ENCODE data around the gene BRD4. TPM values are rescaled to one million over a fixed set of nuclear protein-coding genes. Genes with fewer than 3 reads are reported as not detected.

BRD4 gene
- total and polyA plus RNA-seq, 2 donors (not counting 3 experiments of a cell fraction or from before 2014, with no cell fraction given), result 14.9 to 125 TPM

DNA sequence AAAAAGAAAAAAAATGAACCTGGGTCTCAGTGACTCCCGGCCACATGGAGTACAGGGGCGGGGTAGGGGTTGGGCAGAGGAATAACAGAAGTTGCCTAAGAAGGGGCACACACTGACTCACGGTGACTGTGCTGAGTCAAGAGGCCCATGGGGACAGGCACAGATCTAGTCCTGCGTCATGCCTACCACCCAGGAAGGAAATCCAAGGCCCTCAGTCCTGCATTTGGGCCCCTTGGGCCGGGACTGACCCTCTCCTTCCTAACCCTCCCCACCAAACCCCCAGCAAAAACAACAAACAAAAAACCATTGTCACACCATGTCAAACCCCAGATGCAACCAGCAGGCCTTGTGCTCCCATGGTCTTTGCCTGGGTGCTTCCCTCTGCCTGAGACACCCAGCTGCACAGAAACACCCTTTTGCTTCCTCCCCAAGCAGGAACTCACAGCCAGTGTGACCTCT is 122.0 kb downstream of the BRD4 start:
- BruUV-seq (replicated peaks), result no TSS peak

More for the DNA sequence above, 122.0 kb downstream of the BRD4 start:
- Histone ChIP-seq H3K4me1 (ENCODE audit: control insufficient read depth, extremely low read depth, insufficient read depth, low read length) (no peaks in the 10 kb centered on the region), H3K9ac (replicated peaks; ENCODE audit: extremely low read depth, insufficient read depth, low read length) (no peak overlapping the region), H3K79me2 (ENCODE audit: control insufficient read depth, insufficient read depth, low read length) (no peaks in the 10 kb centered on the region), H4K20me1 (replicated peaks; ENCODE audit: control insufficient read depth, extremely low read depth, insufficient read depth, low read length) (no peaks in the 10 kb centered on the region), H3K9me1 (replicated peaks; ENCODE audit: control insufficient read depth, extremely low read depth, insufficient read depth, low read length) (no peaks in the 10 kb centered on the region), H2AFZ (ENCODE audit: low read depth, low read length) (no peak overlapping the region), H3K36me3 (ENCODE audit: control insufficient read depth in 2 of 2, extremely low read depth in 1 of 2, insufficient read depth in 2 of 2, low read length in 2 of 2) (no peaks in the 10 kb centered on the region), H3K4me2 (ENCODE audit: insufficient read depth, low read length) (no peak overlapping the region), H3K4me3 (replicated peaks in 1 of 3; ENCODE audit: insufficient read depth in 1 of 3, low read depth in 1 of 3, low read length in 3 of 3) (no peak overlapping the region), H3K27ac (ENCODE audit: insufficient read depth, low read depth, low read length) (no peak overlapping the region), H3K27me3 (ENCODE audit: control insufficient read depth in 2 of 2, insufficient read depth in 2 of 2, low read length in 2 of 2) (peaks cover 0 to 3% of the 10 kb centered on the region in 2 experiments), H3K9me3 (replicated peaks; ENCODE audit: control insufficient read depth, insufficient read depth, low read length) (no peaks in the 10 kb centered on the region)
- TF ChIP-seq, protein P1, sequence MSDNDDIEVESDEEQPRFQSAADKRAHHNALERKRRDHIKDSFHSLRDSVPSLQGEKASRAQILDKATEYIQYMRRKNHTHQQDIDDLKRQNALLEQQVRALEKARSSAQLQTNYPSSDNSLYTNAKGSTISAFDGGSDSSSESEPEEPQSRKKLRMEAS (IDR thresholded peaks at IDR 0.05; ENCODE audit: insufficient read depth, insufficient read length), result no peak
- TF ChIP-seq EZH2 (IDR thresholded peaks at IDR 0.05; ENCODE audit: borderline replicate concordance, low read depth, low read length, severe bottlenecking) (no peak), FOS (IDR thresholded peaks at IDR 0.05; ENCODE audit: borderline replicate concordance, insufficient read depth, low read length) (no peak)
- TF ChIP-seq, protein P2, sequence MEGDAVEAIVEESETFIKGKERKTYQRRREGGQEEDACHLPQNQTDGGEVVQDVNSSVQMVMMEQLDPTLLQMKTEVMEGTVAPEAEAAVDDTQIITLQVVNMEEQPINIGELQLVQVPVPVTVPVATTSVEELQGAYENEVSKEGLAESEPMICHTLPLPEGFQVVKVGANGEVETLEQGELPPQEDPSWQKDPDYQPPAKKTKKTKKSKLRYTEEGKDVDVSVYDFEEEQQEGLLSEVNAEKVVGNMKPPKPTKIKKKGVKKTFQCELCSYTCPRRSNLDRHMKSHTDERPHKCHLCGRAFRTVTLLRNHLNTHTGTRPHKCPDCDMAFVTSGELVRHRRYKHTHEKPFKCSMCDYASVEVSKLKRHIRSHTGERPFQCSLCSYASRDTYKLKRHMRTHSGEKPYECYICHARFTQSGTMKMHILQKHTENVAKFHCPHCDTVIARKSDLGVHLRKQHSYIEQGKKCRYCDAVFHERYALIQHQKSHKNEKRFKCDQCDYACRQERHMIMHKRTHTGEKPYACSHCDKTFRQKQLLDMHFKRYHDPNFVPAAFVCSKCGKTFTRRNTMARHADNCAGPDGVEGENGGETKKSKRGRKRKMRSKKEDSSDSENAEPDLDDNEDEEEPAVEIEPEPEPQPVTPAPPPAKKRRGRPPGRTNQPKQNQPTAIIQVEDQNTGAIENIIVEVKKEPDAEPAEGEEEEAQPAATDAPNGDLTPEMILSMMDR (IDR thresholded peaks at IDR 0.05; ENCODE audit: extremely low read depth in 1 of 2, insufficient read depth in 1 of 2, low read depth in 1 of 2, low read length in 2 of 2), result no peak
- FAIRE-seq (no peak), DNase-seq (ENCODE audit: low read depth, low spot score) (no peak)
- intact Hi-C loops (cut with micrococcal nuclease) (no loop called here), dilution Hi-C loops (cut with MboI; ENCODE audit: extremely low pct_ligation_motif_present, low sequenced_read_pairs) (no loop called here)
- CTCF ChIA-PET, result no interaction called here
- POLR2A ChIA-PET, result no interaction called here
